Fibroblast of skin of left quadriceps (primary cell): ENCODE data around the gene FAM83G.
"Not testable (repeated sequence)": the region's sequence is repeated elsewhere in the genome, so short reads cannot be mapped to it uniquely, and the experiment has no call there.

Experiments
- DNase-seq, 2 experiments: peaks; one replicate each; pipeline ENCODE4 v3.0.0-alpha.2; 2013; ENCODE audit warnings: low read depth in 2 of 2

The FAM83G gene

DNA sequence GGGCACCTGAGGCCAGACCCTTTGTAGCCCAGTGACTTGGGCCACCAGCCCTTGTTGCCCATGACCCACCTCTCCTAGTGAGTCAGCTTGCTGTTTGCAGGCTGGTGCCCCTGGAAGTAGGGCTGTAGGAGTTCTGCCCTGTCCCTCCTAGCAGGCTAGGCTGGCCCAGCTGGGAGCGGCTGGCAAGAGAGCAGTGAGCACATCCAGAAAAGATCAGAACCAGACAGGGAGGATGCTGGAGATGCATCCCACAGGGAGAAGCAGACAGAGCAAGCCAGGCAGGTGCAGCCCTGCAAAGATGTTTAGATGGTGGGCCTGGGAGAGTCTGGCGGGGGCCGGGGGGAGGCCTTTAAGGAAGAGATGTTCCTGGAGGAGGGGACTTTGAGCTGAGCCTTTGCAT lies 50.2 kb downstream of the FAM83G start:
- no peak for DNase-seq

- DNase-seq = no peak
Observed at GRCh38 chr17:18953231-18953728, 51.3 kb downstream of the FAM83G start.

- DNase-seq = no peak
Observed at GRCh38 chr17:18951941-18952842, 52.4 kb downstream of the FAM83G start, which contains the start of gene SLC5A10. Gene SLC5A10 (plus strand): TSS chr17:18952165. CDS start chr17:18952206, 41 bp downstream.

GRCh38 chr17:18950944-18951905 lies 53.3 kb downstream of the FAM83G start:
- DNase-seq = no peak

DNA sequence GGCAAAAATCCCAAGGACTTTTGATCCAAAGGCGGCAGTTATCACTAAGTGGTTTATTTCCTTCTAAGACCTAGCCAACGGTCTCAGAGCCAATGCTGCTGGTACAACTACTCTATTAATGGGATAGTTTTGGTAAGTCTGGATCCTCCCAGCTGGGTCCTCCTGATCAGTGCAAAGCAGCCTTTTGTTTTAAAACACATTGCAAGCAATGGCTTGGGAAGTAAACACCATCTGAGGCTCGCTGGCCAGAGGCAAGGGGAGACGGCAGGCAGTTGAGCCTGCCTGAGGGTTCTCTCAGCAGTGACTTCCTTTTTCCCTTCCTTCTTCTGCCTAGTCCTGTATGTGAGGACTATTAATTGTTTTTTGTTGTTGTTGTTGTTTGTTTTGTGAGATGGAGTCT lies 54.2 kb downstream of the FAM83G start:
- DNase-seq = no peak

GRCh38 chr17:18949566-18949965 lies 55.0 kb downstream of the FAM83G start:
- DNase-seq = no peak

GRCh38 chr17:18948476-18949006 lies 56.0 kb downstream of the FAM83G start:
- DNase-seq = no peak

DNA sequence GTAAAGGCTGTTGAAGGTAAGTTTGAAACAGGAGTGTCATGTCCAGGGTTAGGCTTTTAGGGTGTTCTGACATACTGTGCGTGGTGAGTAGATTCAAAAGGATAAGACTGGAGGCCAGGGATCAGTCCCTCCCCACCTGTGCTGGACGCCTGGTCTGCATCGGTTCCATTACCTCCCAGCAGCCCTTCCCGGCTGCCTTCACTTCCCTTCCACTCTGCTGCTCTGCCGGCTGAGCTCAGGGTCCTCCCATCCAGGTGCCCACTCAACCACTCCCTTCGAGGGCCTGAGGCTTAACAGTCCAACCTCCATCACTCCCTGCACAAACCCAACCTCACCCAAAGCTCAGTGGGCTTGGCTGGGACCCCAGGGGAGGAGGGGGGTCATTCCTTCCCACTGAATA lies 56.7 kb downstream of the FAM83G start:
- no peak for DNase-seq

DNA sequence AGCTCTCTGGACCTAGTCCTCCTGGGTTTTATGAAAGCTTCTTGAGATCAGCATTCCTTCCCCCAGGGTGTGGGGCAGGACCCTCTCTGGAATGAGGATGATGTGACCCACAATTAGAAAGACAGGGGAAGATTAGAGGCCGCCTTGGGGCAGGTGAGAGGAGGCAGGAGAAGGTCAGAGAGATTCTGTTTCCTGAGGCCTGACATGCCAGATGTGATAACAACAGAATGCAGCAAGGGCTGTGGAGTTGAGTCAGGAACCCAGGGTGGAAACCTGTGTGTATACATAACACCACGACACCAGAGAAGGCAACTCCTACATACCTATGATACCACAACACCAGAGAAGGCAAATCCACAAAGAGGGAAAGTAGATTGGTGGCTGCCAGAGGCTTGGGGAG lies 58.0 kb downstream of the FAM83G start:
- DNase-seq = no peak

DNA sequence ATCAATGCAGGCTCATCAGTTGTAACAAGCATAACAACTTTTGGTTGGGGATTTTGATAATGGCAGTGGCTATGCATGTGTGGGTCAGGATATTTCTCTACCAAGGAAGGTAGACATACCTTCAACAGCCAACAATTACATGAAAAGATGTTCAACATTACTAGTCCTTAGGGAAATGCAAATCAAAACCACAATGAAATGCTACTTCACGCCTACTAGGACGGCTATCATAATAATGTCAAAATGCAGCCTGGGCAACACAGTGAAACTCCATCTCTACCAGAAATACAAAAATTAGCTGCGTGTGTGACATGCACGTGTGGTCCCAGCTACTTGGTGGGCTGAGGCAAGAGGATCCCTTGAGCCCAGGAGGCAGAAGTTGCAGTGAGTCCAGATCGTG lies 59.9 kb downstream of the FAM83G start:
- DNase-seq = no peak

DNA sequence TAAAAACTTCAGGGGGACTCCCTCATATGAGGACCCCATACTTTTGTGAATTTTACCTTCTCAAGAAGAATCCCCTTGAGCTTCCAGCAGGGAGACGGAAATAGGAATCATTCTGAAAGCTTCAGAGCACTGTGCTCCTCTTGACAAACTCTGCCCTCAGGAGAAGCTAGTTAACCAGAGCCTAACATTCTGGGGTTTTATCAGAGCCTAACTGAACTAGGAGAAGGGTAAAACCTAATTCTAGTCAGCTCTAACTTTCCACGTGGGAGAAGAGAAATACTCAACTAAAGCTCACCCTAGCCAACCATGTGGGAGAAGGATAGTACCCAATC lies 65.9 kb downstream of the FAM83G start:
- no peak for DNase-seq

- DNase-seq = no peak
Observed at GRCh38 chr17:18937981-18938691, 66.4 kb downstream of the FAM83G start.

- DNase-seq = no peak
Observed at GRCh38 chr17:18933102-18934058, 71.2 kb downstream of the FAM83G start.

GRCh38 chr17:18932360-18933055 lies 72.1 kb downstream of the FAM83G start:
- no peak for DNase-seq

DNA sequence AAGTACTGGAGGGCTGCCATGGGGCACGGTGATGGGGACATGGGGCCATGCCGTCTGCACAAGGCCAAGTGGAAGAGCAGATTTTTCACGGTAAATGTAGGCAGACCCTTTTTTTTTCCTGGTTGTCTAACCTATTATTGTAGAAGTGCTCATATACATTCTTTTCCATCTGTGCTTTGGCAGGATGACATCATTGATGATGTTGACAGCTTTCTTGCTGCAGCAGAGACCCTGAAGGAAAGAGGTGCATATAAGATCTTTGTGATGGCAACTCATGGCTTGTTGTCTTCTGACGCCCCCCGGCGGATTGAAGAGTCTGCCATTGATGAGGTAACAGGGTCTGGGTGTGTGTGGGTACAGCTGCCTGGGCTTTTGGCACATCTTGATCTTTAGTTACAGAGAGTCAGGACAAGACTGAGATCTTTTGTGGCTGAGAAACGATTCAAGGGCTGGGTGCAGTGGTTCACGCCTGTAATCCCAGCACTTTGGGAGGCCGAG lies 75.9 kb downstream of the FAM83G start:
- no peak for DNase-seq

DNA sequence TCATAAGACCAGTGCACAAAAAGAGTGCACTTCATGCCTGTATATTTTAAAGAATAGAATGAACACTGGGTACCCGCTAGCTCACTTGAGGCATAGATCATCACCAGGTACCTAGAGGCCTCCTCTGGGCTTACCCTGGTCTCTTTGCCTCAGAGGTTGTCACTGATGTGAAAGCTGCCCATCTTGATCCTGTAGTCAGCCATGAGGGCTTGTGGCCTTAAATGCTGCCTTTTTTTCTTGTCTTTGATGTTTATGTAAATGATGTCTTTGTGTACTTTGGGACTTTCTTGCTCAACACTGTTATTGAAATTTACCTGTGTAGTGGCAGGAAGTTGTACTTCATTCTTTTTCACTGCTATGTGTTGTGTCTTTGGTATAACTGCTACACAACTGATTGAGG lies 79.4 kb downstream of the FAM83G start:
- no peak for DNase-seq

- DNase-seq = not testable (repeated sequence)
Observed at GRCh38 chr17:18922596-18922995, 82.0 kb downstream of the FAM83G start.

GRCh38 chr17:18921912-18922451 lies 82.6 kb downstream of the FAM83G start:
- peak; percentile 21 to 27 for DNase-seq

DNA sequence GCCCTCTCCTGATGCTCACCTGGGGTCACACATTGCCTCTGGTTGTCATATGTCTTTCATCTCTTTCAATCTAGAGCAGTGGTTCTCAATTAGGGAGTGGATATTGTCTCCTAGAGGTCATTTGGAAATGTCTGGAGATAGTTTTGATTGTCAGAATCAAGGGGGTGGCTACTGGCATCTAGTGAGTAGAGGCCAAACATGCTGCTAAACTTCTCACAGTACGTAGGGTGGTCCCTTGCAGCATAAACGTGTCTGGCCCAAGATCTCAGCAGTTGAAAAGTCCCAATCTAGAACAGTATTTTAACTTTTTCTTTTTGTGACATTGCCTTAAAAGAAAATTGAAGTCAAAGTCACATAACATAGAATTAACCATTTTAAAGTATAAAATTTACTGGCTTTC lies 83.1 kb downstream of the FAM83G start:
- DNase-seq = no peak
